Measurements from ENCODE around the gene FLAD1. TPM values are rescaled to one million over a fixed set of nuclear protein-coding genes. Genes with fewer than 3 reads are reported as not detected.
A peak's percentile ranks its signal among the peaks of the same experiment; 100 is the strongest.

The FLAD1 gene
- total and polyA plus RNA-seq, 2 of the 4 experiments (the other 2 are of a cell fraction): 26.3 to 37.3 TPM

DNA sequence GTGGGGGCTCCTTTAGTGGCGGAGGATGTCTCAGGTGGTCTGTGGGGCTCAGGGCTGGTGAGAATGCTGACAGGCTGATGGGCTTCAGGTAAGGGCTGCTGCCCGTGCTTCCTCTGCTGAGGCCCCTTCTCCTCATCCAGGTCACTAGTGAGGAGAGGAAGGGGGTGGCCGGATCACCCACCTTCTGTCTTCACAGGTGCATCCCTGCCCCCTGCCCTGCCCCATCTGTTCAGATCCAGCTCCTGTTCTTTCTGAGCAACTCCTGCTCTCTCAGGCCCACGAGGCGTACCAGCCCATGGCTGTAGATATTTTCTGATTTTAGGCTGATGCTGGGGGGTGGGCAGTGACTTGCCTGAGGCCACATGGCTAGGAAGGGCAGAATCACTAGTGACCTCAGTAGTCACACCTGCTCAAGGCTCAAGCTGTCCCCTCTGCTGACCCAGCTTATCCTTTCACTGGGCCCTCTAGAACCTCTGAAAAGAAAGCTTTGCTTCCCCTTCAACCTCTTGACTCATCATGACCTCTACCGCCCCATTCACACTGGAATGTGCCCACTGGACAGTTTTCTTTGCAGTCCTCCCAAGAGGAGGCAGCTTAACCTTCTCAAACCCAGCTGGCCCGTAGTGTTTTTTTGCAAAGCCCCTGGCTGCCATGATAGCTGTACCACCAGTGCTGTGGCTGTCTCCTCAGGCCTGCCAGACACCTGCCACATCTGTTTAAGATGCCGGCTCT lies 35.6 kb downstream of the FLAD1 start:
- DNase-seq (no peak), ATAC-seq (ENCODE audit: low read depth) (no peak)
- no peak overlapping the region for H3K4me3 ChIP-seq (ENCODE audit: insufficient read depth, low read depth, low read length)
- no TSS peak for BruUV-seq (replicated peaks)
- no peak overlapping the region for H3K23ac ChIP-seq (ENCODE audit: low read depth, low read length)
- CTCF ChIA-PET: interaction anchor here (0.6 to 1.1 kb wide), 2 partner anchors 16 to 20 kb away, joined by 3 read pairs; no protein-coding TSS in a partner anchor
- H3K79me1 ChIP-seq (ENCODE audit: low read depth in 1 of 2, low read length in 2 of 2): peaks cover 0 to 5% of the 10 kb centered on the region in 2 experiments; a peak in 1 of 4 replicates
- no peaks in the 10 kb centered on the region for H3K9me3 ChIP-seq (ENCODE audit: control insufficient read depth, insufficient read depth, low read length)
- peak overlapping the region; percentile 55 for H2AK9ac ChIP-seq (replicated peaks; ENCODE audit: low read depth, low read length, poor library complexity)
- no peak overlapping the region for H4K91ac ChIP-seq (ENCODE audit: insufficient read depth, low read depth, low read length)
- H2BK15ac ChIP-seq (ENCODE audit: low read depth, low read length): peak overlapping the region; percentile 37; the same call in 1 of the 3 replicates
- no peak overlapping the region for H3K14ac ChIP-seq (replicated peaks; ENCODE audit: low read depth, low read length)
- no peak overlapping the region for H4K5ac ChIP-seq (ENCODE audit: low read depth, low read length)
- intact Hi-C loops (cut with micrococcal nuclease): no loop called here
- H3K4ac ChIP-seq (ENCODE audit: low read depth, low read length): no peak overlapping the region
- 64% methylated on average over 3 of the region's 8 CpGs; no CpG with 5 or more reads in 1 of the 2 experiments for WGBS, 2 experiments (ENCODE audit: extremely low coverage in 2 of 2, insufficient read length in 1 of 2)
- no peak overlapping the region for H3K27ac ChIP-seq (ENCODE audit: insufficient read depth, low read length)
- no peak overlapping the region for H3K18ac ChIP-seq (ENCODE audit: low read depth, low read length)
- TF ChIP-seq MAFK (IDR thresholded peaks at IDR 0.05; ENCODE audit: low read depth, low read length) (0 out of 2 replicates have a peak, but pooled peaks have one; percentile 45), RAD21 (IDR thresholded peaks at IDR 0.05; ENCODE audit: low read length) (no peak)
- POLR2A ChIA-PET (ENCODE audit: unreplicated experiment): no interaction called here
- peaks cover 2% of the 10 kb centered on the region; the same call in 1 of the 2 replicates for H3K9me1 ChIP-seq (ENCODE audit: insufficient read depth, low read length)
- no peak overlapping the region for H2BK120ac ChIP-seq (ENCODE audit: low read depth, low read length)
- H3K36me3 ChIP-seq (ENCODE audit: control insufficient read depth, insufficient read depth, low read length): peaks cover 21% of the 10 kb centered on the region
- no peak overlapping the region for H2BK20ac ChIP-seq (ENCODE audit: low read depth, low read length)
- H3K56ac ChIP-seq (ENCODE audit: extremely low read depth, insufficient read depth, low read length): no peak overlapping the region
- dilution Hi-C loops (cut with HindIII; ENCODE audit: low sequenced_read_pairs, unreplicated experiment): no loop called here
- no peak overlapping the region for H3K4me2 ChIP-seq (ENCODE audit: low read depth, low read length)
- in situ Hi-C loops (cut with MboI; ENCODE audit: low sequenced_read_pairs): no loop called here
- peaks cover 6% of the 10 kb centered on the region; the same call in 1 of the 2 replicates for H3K4me1 ChIP-seq (ENCODE audit: control insufficient read depth, insufficient read depth, low read length)
- H3K9ac ChIP-seq (ENCODE audit: low read depth, low read length): no peak overlapping the region
- no peaks in the 10 kb centered on the region; the same call in 1 of the 2 replicates for H4K20me1 ChIP-seq (ENCODE audit: insufficient read depth, low read length)
- peak overlapping the region; percentile 51; the same call in 1 of the 2 replicates for H2AK5ac ChIP-seq (ENCODE audit: low read depth, low read length)
- H2BK5ac ChIP-seq (ENCODE audit: low read depth, low read length, poor library complexity, severe bottlenecking): no peak overlapping the region
- peaks cover 2% of the 10 kb centered on the region; the same call in 1 of the 2 replicates for H3K27me3 ChIP-seq (ENCODE audit: control insufficient read depth, insufficient read depth, low read length)
- no peak overlapping the region for H4K8ac ChIP-seq (ENCODE audit: low read depth in 2 of 2, low read length in 2 of 2)
- no peak overlapping the region for H2AFZ ChIP-seq (replicated peaks; ENCODE audit: low read length, poor library complexity)
